T-cell (primary cell): Measurements from ENCODE around the gene HS3ST3B1. TPM values are rescaled to one million over a fixed set of nuclear protein-coding genes. Genes with fewer than 3 reads are reported as not detected.

Experiments
- ATAC-seq, 4 experiments: fragments of 200-7000 bp in 3 of 4; fragments of 150-1000 bp in 1 of 4; cut with Tn5 transposase; replicated peaks in 1 of 4; 1 replicate in 3 of 4; 2 replicates in 1 of 4; pipeline ENCODE4 v1.10.0; 2021; ENCODE audit warnings: moderate library complexity in 3 of 4, mild to moderate bottlenecking in 2 of 4, moderate number of reproducible peaks in 1 of 4
- CTCF ChIA-PET, 2 donors: fragments of 300-600 bp; sonication (Branson Sonifier 250); formaldehyde crosslinking; loops; one replicate each; lab custom pipeline; 2022; ENCODE audit warnings: antibody characterized with exemption in 2 of 2; lab: Charles Lee
- POLR2A ChIA-PET, 2 donors: fragments of 300-600 bp; sonication (Branson Sonifier 250); formaldehyde crosslinking; loops; one replicate each; lab custom pipeline; 2022; ENCODE audit warnings: antibody characterized with exemption in 2 of 2; lab: Charles Lee
- DNase-seq, 35 experiments: peaks; one replicate each; pipeline versions ENCODE4 v3.0.0 to v3.0.0-alpha.2; 2013 to 2023
- H3K27ac ChIP-seq: one replicate; pipeline ENCODE4 v1.5.1; 2013; ENCODE audit warnings: low read length
- H3K27me3 ChIP-seq, 2 experiments: replicated peaks in 1 of 2; 1 replicate in 1 of 2; 2 replicates in 1 of 2; pipeline versions ENCODE4 v1.6.1 to v1.7.0; 2013; ENCODE audit warnings: low read length in 1 of 2, mixed read lengths in 1 of 2; ENCODE audit not compliant: control insufficient read depth in 2 of 2, insufficient read depth in 2 of 2; ENCODE audit errors: extremely low read depth in 1 of 2
- H3K36me3 ChIP-seq, 2 donors: 1 replicate in 1 of 2; 2 replicates in 1 of 2; pipeline versions ENCODE4 v1.6.1 to v1.7.0; 2013; ENCODE audit warnings: low read length in 1 of 2; ENCODE audit not compliant: control insufficient read depth in 2 of 2, insufficient read depth in 1 of 2; ENCODE audit errors: extremely low read depth in 1 of 2
- H3K4me1 ChIP-seq, 2 experiments: 1 replicate in 1 of 2; 2 replicates in 1 of 2; pipeline versions ENCODE4 v1.6.1 to v1.7.0; 2013; ENCODE audit warnings: low read length in 2 of 2, mixed read lengths in 1 of 2; ENCODE audit not compliant: insufficient read depth in 2 of 2, control insufficient read depth in 1 of 2; ENCODE audit errors: extremely low read depth in 1 of 2
- H3K4me3 ChIP-seq, 2 donors: 1 replicate in 1 of 2; 2 replicates in 1 of 2; pipeline versions ENCODE4 v1.5.1 to v1.7.0; 2013; ENCODE audit warnings: mild to moderate bottlenecking in 2 of 2, low read length in 1 of 2, moderate library complexity in 1 of 2; ENCODE audit not compliant: control insufficient read depth in 1 of 2; ENCODE audit errors: extremely low read depth in 1 of 2
- H3K9me3 ChIP-seq: 2 replicates; pipeline ENCODE4 v1.7.0; 2013
- H3K27ac Mint-ChIP-seq, 2 donors: one replicate each; pipeline ENCODE4 v1.8.0; 2020 to 2021; ENCODE audit warnings: mild to moderate bottlenecking in 2 of 2, mixed read lengths in 2 of 2
- H3K27me3 Mint-ChIP-seq, 2 donors: one replicate each; pipeline ENCODE4 v1.8.0; 2021 to 2022; ENCODE audit warnings: mixed read lengths in 2 of 2
- H3K36me3 Mint-ChIP-seq: one replicate; pipeline ENCODE4 v1.8.0; 2021; ENCODE audit warnings: mixed read lengths
- H3K4me1 Mint-ChIP-seq, 3 donors: one replicate each; pipeline ENCODE4 v1.8.0; 2020 to 2022; ENCODE audit warnings: mixed read lengths in 3 of 3, mild to moderate bottlenecking in 1 of 3
- H3K4me3 Mint-ChIP-seq, 3 donors: one replicate each; pipeline ENCODE4 v1.8.0; 2020 to 2022; ENCODE audit warnings: mild to moderate bottlenecking in 3 of 3, mixed read lengths in 3 of 3, moderate library complexity in 3 of 3
- H3K9me3 Mint-ChIP-seq, 3 donors: one replicate each; pipeline ENCODE4 v1.8.0; 2020 to 2022; ENCODE audit warnings: mixed read lengths in 3 of 3
- WGBS: methylation state at CpG from one replicate; pipeline ENCODE4 v1.1.5; 2013; ENCODE audit warnings: missing lambda C conversion rate; ENCODE audit not compliant: insufficient coverage; 5-methylcytosine and 5-hydroxymethylcytosine counted together
- total RNA-seq, 35 experiments: library from RNA in 6 of 35; stranded (reverse) in 6 of 35; fragments of 120-200 nt in 1 of 35; gene quantifications; one replicate each; pipeline versions ENCODE4 v1.2.1 to v1.2.4 and lab custom pipeline; 2013 to 2026

Gene HS3ST3B1
- total RNA-seq, 5 donors from 2014 or later (not counting 1 experiment from before 2014, with no cell fraction given), result 12.9 to 35.1 (median 25.1) TPM

- ChIA-PET POLR2A (no interaction called here), CTCF (interaction anchor here in 1 of 2 donors (0.6 kb wide), 1 partner anchor 709 kb away, joined by 3 read pairs; no protein-coding TSS in a partner anchor)
- Histone ChIP-seq H3K4me1 (peaks cover 30 to 61% of the 10 kb centered on the region in 2 experiments), H3K36me3 (peaks cover 0 to 4% of the 10 kb centered on the region in 2 donors), H3K27ac (no peak overlapping the region), H3K27me3 (no peaks in the 10 kb centered on the region), H3K9me3 (no peaks in the 10 kb centered on the region), H3K4me3 (no peak overlapping the region)
- 13% methylated on average over 2 of the region's 2 CpGs for WGBS
- Mint-ChIP-seq H3K4me1 (peaks cover 90 to 94% (median 94%) of the 10 kb centered on the region in 3 donors), H3K36me3 (peaks cover 19% of the 10 kb centered on the region), H3K4me3 (no peak overlapping the region), H3K27me3 (no peaks in the 10 kb centered on the region), H3K27ac (peak overlapping the region; percentile 33 to 76), H3K9me3 (no peaks in the 10 kb centered on the region)
- ATAC-seq (no peak), DNase-seq (no peak)
Observed at GRCh38 chr17:14334919-14335318, 34.0 kb downstream of the HS3ST3B1 start.

DNA sequence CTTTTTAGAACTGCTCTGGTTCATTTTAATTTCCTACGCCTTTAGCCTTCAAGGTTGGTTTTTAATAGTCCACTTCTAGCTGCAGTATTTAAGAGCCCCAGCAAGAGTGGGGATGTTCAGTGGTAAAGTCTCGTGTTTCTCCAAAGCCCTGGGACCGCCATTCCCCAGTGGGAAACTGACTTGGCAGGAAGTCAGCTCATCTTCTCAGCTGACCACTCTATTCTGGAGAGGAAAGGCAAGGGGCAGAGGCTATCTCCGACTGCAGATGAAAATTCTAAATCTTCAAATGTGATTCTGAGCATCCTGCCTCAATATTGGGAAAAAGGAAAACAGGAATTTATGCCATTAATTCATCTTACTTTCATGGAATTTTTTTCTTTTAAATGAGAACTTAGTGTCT lies 35.5 kb downstream of the HS3ST3B1 start:
- ATAC-seq, result no peak
- Histone ChIP-seq H3K36me3 (peaks cover 0 to 4% of the 10 kb centered on the region in 2 donors), H3K9me3 (no peaks in the 10 kb centered on the region), H3K4me3 (no peak overlapping the region), H3K27ac (no peak overlapping the region), H3K4me1 (peaks cover 21 to 62% of the 10 kb centered on the region in 2 experiments), H3K27me3 (no peaks in the 10 kb centered on the region)
- WGBS, result no CpG with 5 or more reads among the region's 4 CpGs
- Mint-ChIP-seq H3K4me1 (peaks cover 94 to 95% (median 95%) of the 10 kb centered on the region in 3 donors), H3K9me3 (no peaks in the 10 kb centered on the region), H3K36me3 (peaks cover 19% of the 10 kb centered on the region), H3K27me3 (no peaks in the 10 kb centered on the region), H3K4me3 (no peak overlapping the region), H3K27ac (peak overlapping the region in 1 of 2 donors; percentile 53)
- POLR2A ChIA-PET, result no interaction called here
- no peak for DNase-seq
- CTCF ChIA-PET, result no interaction called here

DNA sequence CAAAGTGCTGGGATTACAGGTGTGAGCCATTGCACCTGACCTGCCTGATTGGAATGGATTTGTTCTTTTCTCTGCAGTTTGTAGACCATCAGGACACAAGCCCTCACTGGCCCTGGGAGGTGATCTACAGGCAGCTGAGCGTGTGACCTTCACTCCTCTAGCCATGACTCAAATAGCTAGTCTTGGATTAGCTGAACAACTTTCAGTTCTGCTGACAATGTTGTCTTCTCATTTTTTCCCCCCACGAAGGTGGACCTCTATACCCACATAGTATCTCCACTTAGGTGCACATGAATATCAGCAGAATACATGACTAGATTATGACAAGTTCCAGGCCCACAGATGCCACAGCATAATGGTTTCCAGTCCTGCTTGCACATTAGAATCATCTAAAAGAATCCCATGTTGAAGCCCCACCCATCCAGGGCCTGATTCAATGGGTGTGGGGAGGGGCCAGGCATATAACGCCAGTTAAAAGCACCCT lies 36.8 kb downstream of the HS3ST3B1 start:
- H3K27me3 ChIP-seq, result no peaks in the 10 kb centered on the region
- 59% methylated on average over 3 of the region's 3 CpGs for WGBS
- no peak overlapping the region for H3K4me3 ChIP-seq
- peak overlapping the region; percentile 13 to 50 for H3K27ac Mint-ChIP-seq
- peaks cover 16% of the 10 kb centered on the region for H3K36me3 Mint-ChIP-seq
- DNase-seq (no peak), ATAC-seq (no peak)
- POLR2A ChIA-PET, result interaction anchor here in 1 of 2 donors (0.6 to 0.8 kb wide), 2 partner anchors 27 to 29 kb away, joined by 3 read pairs; no protein-coding TSS in a partner anchor
- peaks cover 21 to 59% of the 10 kb centered on the region in 2 experiments for H3K4me1 ChIP-seq
- peaks cover 86 to 88% (median 88%) of the 10 kb centered on the region in 3 donors for H3K4me1 Mint-ChIP-seq
- H3K36me3 ChIP-seq, result peaks cover 0 to 2% of the 10 kb centered on the region in 2 donors
- CTCF ChIA-PET, result no interaction called here
- no peaks in the 10 kb centered on the region for H3K9me3 ChIP-seq
- no peaks in the 10 kb centered on the region for H3K27me3 Mint-ChIP-seq
- H3K4me3 Mint-ChIP-seq, result peak overlapping the region in 1 of 3 donors; percentile 8
- no peak overlapping the region for H3K27ac ChIP-seq
- no peaks in the 10 kb centered on the region for H3K9me3 Mint-ChIP-seq

DNA sequence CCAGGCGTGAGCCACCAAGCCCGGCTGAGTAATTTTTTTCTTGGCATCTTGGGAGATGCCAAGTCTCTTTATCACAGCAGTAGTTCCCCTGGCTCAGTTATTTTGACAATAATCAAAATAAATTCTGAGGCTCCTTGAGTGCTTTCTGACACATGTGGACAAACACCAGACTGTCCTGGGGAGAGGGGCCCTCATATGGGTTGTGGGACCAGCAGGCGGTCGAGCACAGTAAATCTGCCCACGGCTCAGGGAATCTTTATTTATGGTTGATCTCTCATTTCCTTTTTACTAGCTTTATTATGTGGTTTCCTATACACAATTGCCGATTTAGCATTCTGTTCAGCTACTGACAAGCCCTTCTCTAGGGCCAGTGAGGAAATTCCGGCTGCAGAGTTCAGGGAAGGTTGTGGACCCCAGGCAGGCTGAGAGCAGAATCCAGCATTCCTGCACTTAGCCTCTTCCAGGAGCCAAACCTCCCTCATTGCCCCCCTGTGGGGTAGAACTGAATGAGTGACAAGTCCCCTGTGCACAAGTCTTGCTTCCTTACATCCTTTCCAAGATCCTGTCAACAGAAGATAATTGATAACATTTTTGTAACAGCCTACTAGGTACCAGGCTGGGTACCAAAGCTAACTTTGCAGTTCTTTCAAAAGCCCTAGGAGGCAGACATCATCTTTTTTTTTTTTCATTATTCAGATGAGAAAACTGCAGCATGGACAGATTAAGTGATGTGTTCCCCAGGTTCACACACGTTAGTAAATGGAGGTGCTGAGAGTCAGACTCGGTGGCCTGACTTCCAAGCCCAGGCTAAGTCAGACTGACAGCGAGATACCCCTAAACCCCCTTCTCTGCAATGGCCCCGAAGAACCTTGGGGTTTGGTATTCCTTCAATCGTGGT lies 40.2 kb downstream of the HS3ST3B1 start:
- ChIA-PET CTCF (no interaction called here), POLR2A (no interaction called here)
- no peaks in the 10 kb centered on the region for H3K27me3 ChIP-seq
- Mint-ChIP-seq H3K4me1 (peaks cover 57 to 61% (median 58%) of the 10 kb centered on the region in 3 donors), H3K27me3 (no peaks in the 10 kb centered on the region), H3K4me3 (peak overlapping the region in 2 of 3 donors; percentile 34 to 58), H3K36me3 (peaks cover 30% of the 10 kb centered on the region), H3K9me3 (no peaks in the 10 kb centered on the region), H3K27ac (peak overlapping the region; percentile 86 to 87)
- H3K27ac ChIP-seq, result no peak overlapping the region
- WGBS, result 100% methylated on average over 1 of the region's 12 CpGs
- H3K4me1 ChIP-seq, result peaks cover 18 to 37% of the 10 kb centered on the region in 2 experiments
- DNase-seq (no peak), ATAC-seq (peak in 1 of 4 experiments; percentile 36)
- H3K9me3 ChIP-seq, result no peaks in the 10 kb centered on the region
- H3K36me3 ChIP-seq, result peaks cover 3 to 10% of the 10 kb centered on the region in 2 donors
- H3K4me3 ChIP-seq, result no peak overlapping the region

DNA sequence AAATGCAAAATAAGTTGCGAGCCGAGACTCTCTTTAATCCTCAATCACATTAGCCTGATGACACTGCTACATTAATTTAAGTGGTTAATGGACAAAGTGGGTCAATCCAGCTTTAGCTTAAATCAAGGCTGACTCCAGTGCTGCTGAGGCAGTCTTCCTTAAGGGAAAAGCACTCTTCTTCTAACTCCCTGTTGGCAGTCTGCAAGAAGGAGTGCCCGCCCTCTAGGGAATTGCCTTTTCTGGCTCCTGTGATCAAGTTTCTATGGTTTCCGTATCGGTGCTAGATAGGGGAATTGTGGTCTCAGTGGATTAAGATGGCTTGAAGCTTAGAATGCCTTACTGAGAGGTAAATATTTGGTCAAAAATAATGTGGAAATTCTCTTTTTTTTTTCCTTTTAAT lies 41.0 kb downstream of the HS3ST3B1 start:
- H3K4me1 Mint-ChIP-seq, result peaks cover 50 to 57% (median 55%) of the 10 kb centered on the region in 3 donors
- POLR2A ChIA-PET, result interaction anchor here in 1 of 2 donors (0.7 kb wide), 1 partner anchor 209 kb away, joined by 3 read pairs; no protein-coding TSS in a partner anchor

GRCh38 chr17:14346801-14347200 lies 45.9 kb downstream of the HS3ST3B1 start:
- ChIA-PET CTCF (no interaction called here), POLR2A (no interaction called here)
- H3K4me1 Mint-ChIP-seq, result peaks cover 9 to 29% (median 21%) of the 10 kb centered on the region in 3 donors
- H3K27me3 Mint-ChIP-seq, result no peaks in the 10 kb centered on the region
- WGBS, result 73% methylated on average over 5 of the region's 6 CpGs
- Histone ChIP-seq H3K4me1 (no peaks in the 10 kb centered on the region), H3K36me3 (peaks cover 3 to 30% of the 10 kb centered on the region in 2 donors), H3K27me3 (no peaks in the 10 kb centered on the region), H3K4me3 (no peak overlapping the region), H3K27ac (no peak overlapping the region), H3K9me3 (no peaks in the 10 kb centered on the region)
- no peak for DNase-seq
- peak overlapping the region; percentile 5 to 59 for H3K27ac Mint-ChIP-seq
- peaks cover 46% of the 10 kb centered on the region for H3K36me3 Mint-ChIP-seq
- no peak overlapping the region for H3K4me3 Mint-ChIP-seq
- H3K9me3 Mint-ChIP-seq, result no peaks in the 10 kb centered on the region
- ATAC-seq, result no peak

More for the DNA sequence above, 41.0 kb downstream of the HS3ST3B1 start:
- CTCF ChIA-PET, result no interaction called here
- H3K9me3 Mint-ChIP-seq, result no peaks in the 10 kb centered on the region
- Histone ChIP-seq H3K27me3 (no peaks in the 10 kb centered on the region), H3K27ac (no peak overlapping the region), H3K4me1 (peaks cover 16 to 37% of the 10 kb centered on the region in 2 experiments), H3K4me3 (no peak overlapping the region), H3K36me3 (peaks cover 3 to 16% of the 10 kb centered on the region in 2 donors), H3K9me3 (no peaks in the 10 kb centered on the region)
- H3K36me3 Mint-ChIP-seq, result peaks cover 34% of the 10 kb centered on the region
- WGBS, result no CpG with 5 or more reads among the region's 5 CpGs
- H3K4me3 Mint-ChIP-seq, result no peak overlapping the region
- DNase-seq (no peak), ATAC-seq (no peak)
- H3K27me3 Mint-ChIP-seq, result no peaks in the 10 kb centered on the region
- H3K27ac Mint-ChIP-seq, result peak overlapping the region; percentile 86 to 87
